Mesendoderm (in vitro differentiated cells): ENCODE measurements around the gene EPB41L5.

Experiments used
- DNase-seq: peaks from one replicate; pipeline ENCODE4 v3.0.0; 2013
- H2AK5ac ChIP-seq: 2 replicates; pipeline ENCODE4 v1.6.1; 2013; ENCODE audit warnings: low read length, inconsistent platforms
- H2BK120ac ChIP-seq: 2 replicates; pipeline ENCODE4 v1.6.1; 2013; ENCODE audit warnings: low read depth, mild to moderate bottlenecking, low read length, moderate library complexity, mixed read lengths
- H2BK15ac ChIP-seq: replicated peaks from 2 replicates; pipeline ENCODE4 v1.6.1; 2013; ENCODE audit warnings: low read depth, mild to moderate bottlenecking, moderate library complexity
- H2BK5ac ChIP-seq: 2 replicates; pipeline ENCODE4 v1.6.1; 2013; ENCODE audit warnings: low read length, inconsistent platforms
- H3K18ac ChIP-seq: 2 replicates; pipeline ENCODE4 v1.6.1; 2013; ENCODE audit warnings: mild to moderate bottlenecking, low read length, mixed read lengths
- H3K23ac ChIP-seq: one replicate; pipeline ENCODE4 v1.6.1; 2013; ENCODE audit warnings: low read length
- H3K27ac ChIP-seq: 2 replicates; pipeline ENCODE4 v1.5.1; 2013; ENCODE audit warnings: low read depth, mild to moderate bottlenecking, inconsistent platforms, low read length, moderate library complexity
- H3K27me3 ChIP-seq: 2 replicates; pipeline ENCODE4 v1.6.1; 2013; ENCODE audit warnings: low read length, control low read depth, mild to moderate bottlenecking, inconsistent platforms; ENCODE audit not compliant: insufficient read depth, poor library complexity
- H3K36me3 ChIP-seq: 2 replicates; pipeline ENCODE4 v1.6.1; 2013; ENCODE audit warnings: low read length, inconsistent platforms; ENCODE audit not compliant: control insufficient read depth, insufficient read depth
- H3K4ac ChIP-seq: one replicate; pipeline ENCODE4 v1.6.1; 2013; ENCODE audit warnings: low read depth, mild to moderate bottlenecking, low read length, moderate library complexity
- H3K4me1 ChIP-seq: 2 replicates; pipeline ENCODE4 v1.6.1; 2013; ENCODE audit warnings: low read depth, low read length, inconsistent platforms; ENCODE audit not compliant: control insufficient read depth
- H3K4me2 ChIP-seq: 2 replicates; pipeline ENCODE4 v1.6.1; 2013; ENCODE audit warnings: low read length
- H3K4me3 ChIP-seq: 2 replicates; pipeline ENCODE4 v1.5.1; 2013; ENCODE audit warnings: mild to moderate bottlenecking, low read length
- H3K56ac ChIP-seq: one replicate; pipeline ENCODE4 v1.6.1; 2013; ENCODE audit warnings: low read length
- H3K79me1 ChIP-seq: 2 replicates; pipeline ENCODE4 v1.6.1; 2013; ENCODE audit warnings: low read length, inconsistent platforms
- H3K79me2 ChIP-seq: 2 replicates; pipeline ENCODE4 v1.6.1; 2013; ENCODE audit warnings: mild to moderate bottlenecking, low read length; ENCODE audit not compliant: control insufficient read depth, insufficient read depth
- H3K9ac ChIP-seq: 2 replicates; pipeline ENCODE4 v1.6.1; 2013; ENCODE audit warnings: low read length, inconsistent platforms
- H4K5ac ChIP-seq: one replicate; pipeline ENCODE4 v1.6.1; 2013; ENCODE audit warnings: low read length
- H4K8ac ChIP-seq: one replicate; pipeline ENCODE4 v1.6.1; 2013; ENCODE audit warnings: low read depth, mild to moderate bottlenecking, control low read depth, low read length, moderate library complexity
- WGBS: extraction: QIAGEN DNeasy Blood & Tissue Kit; methylation state at CpG from one replicate; pipeline ENCODE4 v1.1.7; 2013; ENCODE audit warnings: low lambda C conversion rate, missing lambda C conversion rate; ENCODE audit not compliant: insufficient coverage; ENCODE audit errors: extremely low coverage; 5-methylcytosine and 5-hydroxymethylcytosine counted together

The EPB41L5 gene

GRCh38 chr2:120204022-120204405, 191.1 kb downstream of the EPB41L5 start:
- no peak overlapping the region for H3K56ac ChIP-seq
- peaks cover 2% of the 10 kb centered on the region for H3K4me1 ChIP-seq
- WGBS, result no CpG with 5 or more reads among the region's 5 CpGs
- H4K5ac ChIP-seq, result no peak overlapping the region
- H3K27ac ChIP-seq, result no peak overlapping the region
- no peak overlapping the region for H3K4ac ChIP-seq
- no peak overlapping the region for H2BK15ac ChIP-seq
- H3K27me3 ChIP-seq, result no peaks in the 10 kb centered on the region
- no peak overlapping the region for H2AK5ac ChIP-seq
- no peak for DNase-seq
- no peaks in the 10 kb centered on the region for H3K36me3 ChIP-seq
- no peak overlapping the region for H3K18ac ChIP-seq
- H3K79me1 ChIP-seq, result no peaks in the 10 kb centered on the region
- no peak overlapping the region for H3K4me3 ChIP-seq
- no peak overlapping the region for H2BK120ac ChIP-seq
- no peak overlapping the region for H3K9ac ChIP-seq
- no peak overlapping the region for H4K8ac ChIP-seq
- no peak overlapping the region for H2BK5ac ChIP-seq
- H3K23ac ChIP-seq, result no peak overlapping the region
- no peaks in the 10 kb centered on the region for H3K79me2 ChIP-seq
- no peak overlapping the region for H3K4me2 ChIP-seq

DNA sequence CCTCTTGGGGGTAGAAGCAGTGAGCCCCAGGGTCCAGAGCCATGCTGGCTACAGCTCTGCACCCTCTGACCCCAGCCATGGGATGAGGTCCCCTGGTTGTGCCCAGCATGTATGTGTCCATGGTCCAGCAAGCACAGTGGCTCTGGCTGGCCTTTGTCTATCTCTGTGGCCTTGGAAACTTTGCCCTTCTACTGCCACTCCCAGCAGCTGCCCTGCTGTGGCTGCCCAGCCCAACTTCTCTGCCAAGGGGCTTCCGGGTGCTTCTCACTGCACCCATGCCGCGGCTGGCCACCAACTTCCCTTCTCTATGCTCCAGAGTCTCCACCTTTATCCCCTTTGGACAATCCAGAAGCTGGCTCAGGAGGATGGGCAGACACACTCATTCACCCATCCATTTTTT, 191.5 kb downstream of the EPB41L5 start:
- Histone ChIP-seq H4K5ac (no peak overlapping the region), H2BK5ac (no peak overlapping the region), H3K79me1 (no peaks in the 10 kb centered on the region), H3K27ac (no peak overlapping the region), H3K4me3 (no peak overlapping the region), H3K56ac (no peak overlapping the region), H2AK5ac (no peak overlapping the region), H3K9ac (no peak overlapping the region), H3K4me1 (peaks cover 2% of the 10 kb centered on the region), H3K27me3 (no peaks in the 10 kb centered on the region), H3K4ac (no peak overlapping the region), H2BK15ac (no peak overlapping the region), H3K23ac (no peak overlapping the region), H3K18ac (no peak overlapping the region), H4K8ac (no peak overlapping the region), H2BK120ac (no peak overlapping the region), H3K36me3 (no peaks in the 10 kb centered on the region), H3K79me2 (no peaks in the 10 kb centered on the region), H3K4me2 (no peak overlapping the region)
- no peak for DNase-seq
- WGBS, result no CpG with 5 or more reads among the region's 3 CpGs

DNA sequence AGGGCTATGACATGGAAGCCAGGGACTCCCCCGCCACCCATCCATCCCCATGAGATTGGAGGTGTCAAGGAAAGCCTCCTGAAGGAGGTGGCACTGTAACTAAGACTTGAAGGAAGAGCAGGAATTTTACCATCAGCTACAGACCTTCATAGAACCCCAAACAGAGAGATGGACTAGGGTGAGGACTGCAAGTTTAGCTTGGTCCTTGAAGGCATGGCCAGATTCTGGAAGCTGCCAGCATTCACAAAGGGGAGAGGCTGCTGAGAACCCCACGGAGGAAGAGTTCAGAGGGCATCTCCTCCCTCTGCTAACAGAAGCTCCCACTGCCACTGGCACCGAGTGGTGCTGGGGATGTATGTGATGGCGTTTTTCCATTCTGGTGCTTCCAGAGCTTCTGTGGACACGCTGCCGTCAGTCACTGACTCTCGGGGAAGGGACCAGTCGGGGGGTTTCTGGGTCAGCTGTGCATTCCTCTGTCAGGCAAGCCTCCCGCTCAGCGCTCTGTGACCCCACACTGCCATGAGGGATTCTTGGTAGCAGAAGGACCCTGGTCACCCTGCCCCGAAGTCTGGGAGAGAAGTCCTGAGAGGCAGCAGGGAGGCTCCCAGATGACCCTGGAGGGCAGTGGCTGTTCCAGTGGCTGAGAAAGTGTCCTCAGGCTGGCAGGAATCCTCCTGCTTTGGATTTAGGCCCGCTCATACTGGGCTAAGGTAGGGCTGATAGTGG, 192.2 kb downstream of the EPB41L5 start:
- H3K4me1 ChIP-seq, result peaks cover 2% of the 10 kb centered on the region
- no peak overlapping the region for H3K23ac ChIP-seq
- H2AK5ac ChIP-seq, result no peak overlapping the region
- no peak for DNase-seq
- H3K4ac ChIP-seq, result no peak overlapping the region
- H3K36me3 ChIP-seq, result no peaks in the 10 kb centered on the region
- H3K9ac ChIP-seq, result no peak overlapping the region
- no peak overlapping the region for H3K4me3 ChIP-seq
- H3K27me3 ChIP-seq, result no peaks in the 10 kb centered on the region
- no peak overlapping the region for H4K8ac ChIP-seq
- no peak overlapping the region for H3K56ac ChIP-seq
- no peaks in the 10 kb centered on the region for H3K79me1 ChIP-seq
- no peak overlapping the region for H3K27ac ChIP-seq
- no peak overlapping the region for H2BK15ac ChIP-seq
- no peak overlapping the region for H2BK5ac ChIP-seq
- no peaks in the 10 kb centered on the region for H3K79me2 ChIP-seq
- no peak overlapping the region for H2BK120ac ChIP-seq
- WGBS, result no CpG with 5 or more reads among the region's 12 CpGs
- no peak overlapping the region for H3K18ac ChIP-seq
- H4K5ac ChIP-seq, result no peak overlapping the region
- H3K4me2 ChIP-seq, result no peak overlapping the region

GRCh38 chr2:120206022-120206581, 193.2 kb downstream of the EPB41L5 start:
- H3K27ac ChIP-seq, result no peak overlapping the region
- H2BK5ac ChIP-seq, result no peak overlapping the region
- H3K4me3 ChIP-seq, result no peak overlapping the region
- no peak overlapping the region for H3K56ac ChIP-seq
- H3K9ac ChIP-seq, result no peak overlapping the region
- H3K4me1 ChIP-seq, result peaks cover 2% of the 10 kb centered on the region
- DNase-seq, result peak; percentile 52
- no peak overlapping the region for H4K8ac ChIP-seq
- H2AK5ac ChIP-seq, result no peak overlapping the region
- H3K27me3 ChIP-seq, result no peaks in the 10 kb centered on the region
- no peak overlapping the region for H2BK15ac ChIP-seq
- no peak overlapping the region for H2BK120ac ChIP-seq
- no peak overlapping the region for H3K23ac ChIP-seq
- H3K36me3 ChIP-seq, result no peaks in the 10 kb centered on the region
- no peaks in the 10 kb centered on the region for H3K79me2 ChIP-seq
- H3K18ac ChIP-seq, result no peak overlapping the region
- no peak overlapping the region for H4K5ac ChIP-seq
- no peaks in the 10 kb centered on the region for H3K79me1 ChIP-seq
- whole genome bisulfite sequencing, result no CpG with 5 or more reads among the region's 8 CpGs
- no peak overlapping the region for H3K4ac ChIP-seq
- H3K4me2 ChIP-seq, result no peak overlapping the region

- Histone ChIP-seq H3K4ac (no peak overlapping the region), H2AK5ac (no peak overlapping the region), H4K5ac (no peak overlapping the region), H3K4me1 (peaks cover 2% of the 10 kb centered on the region), H3K27me3 (no peaks in the 10 kb centered on the region), H2BK5ac (no peak overlapping the region), H2BK15ac (no peak overlapping the region), H3K27ac (no peak overlapping the region), H4K8ac (no peak overlapping the region), H3K79me2 (no peaks in the 10 kb centered on the region), H3K4me2 (no peak overlapping the region), H3K23ac (no peak overlapping the region), H2BK120ac (no peak overlapping the region), H3K36me3 (no peaks in the 10 kb centered on the region), H3K4me3 (no peak overlapping the region), H3K9ac (no peak overlapping the region), H3K56ac (no peak overlapping the region), H3K18ac (no peak overlapping the region), H3K79me1 (no peaks in the 10 kb centered on the region)
- no peak for DNase-seq
- no CpG with 5 or more reads among the region's 10 CpGs for WGBS
These were observed 195.8 kb downstream of the EPB41L5 start for GRCh38 chr2:120208381-120209353.
